IMR-90 (cell line): ENCODE measurements around the gene SLC38A6. TPM values are rescaled to one million over a fixed set of nuclear protein-coding genes. Genes with fewer than 3 reads are reported as not detected.

ENCODE experiments used
- ATAC-seq: fragments of 200-7000 bp; cut with Tn5 transposase; 2 replicates; pipeline ENCODE4 v1.9.1; 2020; ENCODE audit warnings: low read depth, mild to moderate bottlenecking, moderate library complexity
- BruUV-seq: library from RNA; stranded (reverse); fragments of 400-500 nt; replicated peaks from 2 replicates; lab custom pipeline; 2021; lab: Mats Ljungman, UMichigan
- CTCF ChIA-PET: fragments of 300-600 bp; formaldehyde crosslinking; extraction: SDS; loops from one replicate; lab custom pipeline; 2021; ENCODE audit warnings: antibody characterized with exemption; lab: Yijun Ruan, JAX
- POLR2A ChIA-PET: fragments of 300-600 bp; sonication (Branson Sonifier 250); formaldehyde crosslinking; loops from one replicate; lab custom pipeline; 2022; ENCODE audit warnings: antibody characterized with exemption; ENCODE audit not compliant: unreplicated experiment; lab: Charles Lee
- DNase-seq: peaks from one replicate; pipeline ENCODE4 v3.0.0; 2013
- H2AFZ ChIP-seq: replicated peaks from 2 replicates; pipeline ENCODE3; 2013; ENCODE audit warnings: low read length, mild to moderate bottlenecking; ENCODE audit not compliant: poor library complexity
- H2AK5ac ChIP-seq: 2 replicates; pipeline ENCODE4 v1.6.1; 2013; ENCODE audit warnings: low read depth, low read length, inconsistent platforms
- H2AK9ac ChIP-seq: replicated peaks from 2 replicates; pipeline ENCODE3; 2013; ENCODE audit warnings: mild to moderate bottlenecking, low read depth, low read length, moderate library complexity; ENCODE audit not compliant: poor library complexity
- H2BK120ac ChIP-seq: 2 replicates; pipeline ENCODE4 v1.6.1; 2013; ENCODE audit warnings: low read depth, low read length, inconsistent platforms
- H2BK15ac ChIP-seq: 3 replicates; pipeline ENCODE4 v1.6.1; 2013; ENCODE audit warnings: low read depth, low read length, inconsistent platforms
- H2BK20ac ChIP-seq: 2 replicates; pipeline ENCODE4 v1.6.1; 2013; ENCODE audit warnings: low read depth, mild to moderate bottlenecking, inconsistent platforms, low read length, moderate library complexity
- H2BK5ac ChIP-seq: 2 replicates; pipeline ENCODE4 v1.6.1; 2013; ENCODE audit warnings: mild to moderate bottlenecking, low read depth, low read length, inconsistent platforms; ENCODE audit not compliant: poor library complexity, severe bottlenecking
- H3K14ac ChIP-seq: replicated peaks from 2 replicates; pipeline ENCODE4 v1.6.1; 2013; ENCODE audit warnings: low read depth, low read length, inconsistent platforms
- H3K18ac ChIP-seq: 2 replicates; pipeline ENCODE4 v1.6.1; 2013; ENCODE audit warnings: low read depth, low read length, control low read depth
- H3K23ac ChIP-seq: 2 replicates; pipeline ENCODE4 v1.6.1; 2013; ENCODE audit warnings: low read depth, low read length, inconsistent platforms
- H3K27ac ChIP-seq: 2 replicates; pipeline ENCODE4 v1.5.1; 2013; ENCODE audit warnings: mild to moderate bottlenecking, control low read depth, low read length; ENCODE audit not compliant: insufficient read depth
- H3K27me3 ChIP-seq: 2 replicates; pipeline ENCODE4 v1.6.1; 2013; ENCODE audit warnings: low read length; ENCODE audit not compliant: control insufficient read depth, insufficient read depth
- H3K36me3 ChIP-seq: 2 replicates; pipeline ENCODE4 v1.6.1; 2013; ENCODE audit warnings: low read length, mixed read lengths; ENCODE audit not compliant: control insufficient read depth, insufficient read depth
- H3K4ac ChIP-seq: 2 replicates; pipeline ENCODE4 v1.6.1; 2013; ENCODE audit warnings: low read depth, low read length, inconsistent platforms
- H3K4me1 ChIP-seq: 2 replicates; pipeline ENCODE4 v1.6.1; 2013; ENCODE audit warnings: low read length, mixed read lengths; ENCODE audit not compliant: control insufficient read depth, insufficient read depth
- H3K4me2 ChIP-seq: 2 replicates; pipeline ENCODE4 v1.6.1; 2013; ENCODE audit warnings: low read depth, mild to moderate bottlenecking, control low read depth, low read length, moderate library complexity
- H3K4me3 ChIP-seq: 2 replicates; pipeline ENCODE4 v1.5.1; 2013; ENCODE audit warnings: low read depth, mild to moderate bottlenecking, control low read depth, low read length, moderate library complexity; ENCODE audit not compliant: insufficient read depth
- H3K56ac ChIP-seq: 2 replicates; pipeline ENCODE4 v1.6.1; 2013; ENCODE audit warnings: low read length, inconsistent platforms; ENCODE audit not compliant: insufficient read depth; ENCODE audit errors: extremely low read depth
- H3K79me1 ChIP-seq, 2 experiments: 2 replicates each; pipeline ENCODE4 v1.6.1; 2013; ENCODE audit warnings: low read length in 2 of 2, inconsistent platforms in 1 of 2, low read depth in 1 of 2
- H3K9ac ChIP-seq: 2 replicates; pipeline ENCODE4 v1.6.1; 2013; ENCODE audit warnings: low read depth, low read length, control low read depth
- H3K9me1 ChIP-seq: 2 replicates; pipeline ENCODE4 v1.6.1; 2013; ENCODE audit warnings: low read length, inconsistent platforms; ENCODE audit not compliant: insufficient read depth
- H3K9me3 ChIP-seq: 2 replicates; pipeline ENCODE4 v1.6.1; 2013; ENCODE audit warnings: low read length; ENCODE audit not compliant: control insufficient read depth, insufficient read depth
- H4K20me1 ChIP-seq: 2 replicates; pipeline ENCODE4 v1.6.1; 2013; ENCODE audit warnings: low read length, inconsistent platforms; ENCODE audit not compliant: insufficient read depth
- H4K5ac ChIP-seq: 2 replicates; pipeline ENCODE4 v1.6.1; 2013; ENCODE audit warnings: mild to moderate bottlenecking, low read depth, low read length, control low read depth
- H4K8ac ChIP-seq, 2 experiments: 2 replicates each; pipeline ENCODE4 v1.6.1; 2013; ENCODE audit warnings: low read depth in 2 of 2, low read length in 2 of 2, control low read depth in 1 of 2, inconsistent platforms in 1 of 2
- H4K91ac ChIP-seq: 2 replicates; pipeline ENCODE4 v1.6.1; 2013; ENCODE audit warnings: low read depth, low read length, inconsistent platforms; ENCODE audit not compliant: insufficient read depth
- BHLHE40 ChIP-seq: fragments of 150-350 bp; IDR thresholded peaks from 2 replicates; pipeline ENCODE4 v1.6.1; 2016; ENCODE audit warnings: mild to moderate bottlenecking, low read depth, low read length
- MAFK ChIP-seq: IDR thresholded peaks from 2 replicates; pipeline ENCODE4 v1.6.1; 2012; ENCODE audit warnings: low read depth, low read length, improper control_type of control experiment
- MAZ ChIP-seq: IDR thresholded peaks from 2 replicates; pipeline ENCODE4 v1.6.1; 2012; ENCODE audit warnings: low read depth, mild to moderate bottlenecking, low read length, improper control_type of control experiment, moderate library complexity, borderline replicate concordance
- MXI1 ChIP-seq: IDR thresholded peaks from 2 replicates; pipeline ENCODE4 v1.6.1; 2012; ENCODE audit warnings: low read depth, mild to moderate bottlenecking, low read length, moderate library complexity, borderline replicate concordance
- POLR2A ChIP-seq: IDR thresholded peaks from 2 replicates; pipeline ENCODE4 v1.6.1; 2012; ENCODE audit warnings: mild to moderate bottlenecking, low read depth, low read length
- RCOR1 ChIP-seq: IDR thresholded peaks from 2 replicates; pipeline ENCODE4 v1.6.1; 2012; ENCODE audit warnings: mild to moderate bottlenecking, low read length, improper control_type of control experiment; ENCODE audit not compliant: insufficient replicate concordance
- RFX5 ChIP-seq: IDR thresholded peaks from 2 replicates; pipeline ENCODE4 v1.8.0; 2012; ENCODE audit warnings: low read depth, mild to moderate bottlenecking, low read length, moderate library complexity
- dilution Hi-C: fragments of 300-500 bp; cut with HindIII; formaldehyde crosslinking; loops from one replicate; pipeline ENCODE4 v1.14.3; 2018; ENCODE audit warnings: low sequenced_read_pairs; ENCODE audit not compliant: unreplicated experiment
- in situ Hi-C: fragments of 300-500 bp; cut with MboI; formaldehyde crosslinking; loops from 3 replicates; pipeline ENCODE4 v1.14.3; 2019; ENCODE audit warnings: low sequenced_read_pairs, inconsistent platforms, mixed read lengths
- intact Hi-C: fragments of 100-400 bp; cut with micrococcal nuclease; formaldehyde crosslinking; loops from 2 replicates; pipeline ENCODE4 v1.10.0; 2022
- polyA plus RNA-seq, 3 experiments: library from polyadenylated mRNA; depleted of rRNA; stranded (reverse); fragments of >200 nt; gene quantifications; 2 replicates each; pipeline ENCODE4 v1.2.3, GENCODE V29; 2012; ENCODE audit warnings: low replicate concordance in 1 of 3
- total RNA-seq: library from RNA; depleted of rRNA; stranded (reverse); fragments of >200 nt; gene quantifications from 2 replicates; pipeline ENCODE4 v1.2.3, GENCODE V29; 2012
- TF ChIP-seq, protein P1 (sequence below): fragments of 150-350 bp; IDR thresholded peaks from 2 replicates; pipeline ENCODE4 v1.6.1; 2016; ENCODE audit warnings: low read depth, mild to moderate bottlenecking, low read length, moderate library complexity, borderline replicate concordance

Gene SLC38A6
- total and polyA plus RNA-seq, 2 of the 4 experiments (the other 2 are of a cell fraction) = 15.5 to 18.3 TPM

DNA sequence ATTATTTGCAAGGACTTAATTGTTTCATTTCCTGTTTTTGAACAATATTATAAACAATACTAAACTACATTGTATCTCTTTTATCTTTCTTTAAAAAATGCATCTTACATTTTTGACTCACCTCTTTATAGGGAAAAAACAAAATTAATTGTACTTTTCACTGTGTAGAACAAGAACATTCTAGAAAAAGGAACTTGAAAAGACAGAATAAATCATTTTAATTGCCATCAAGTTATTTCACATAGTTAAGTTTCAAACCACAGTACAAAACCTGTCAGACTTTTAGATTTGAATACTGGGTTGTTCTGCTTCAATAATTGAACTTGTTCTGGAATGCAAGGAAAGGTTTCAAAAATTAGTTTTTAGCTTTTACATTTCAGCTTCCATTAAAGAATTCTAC lies 50.0 kb downstream of the SLC38A6 start:
- POLR2A ChIA-PET = no interaction called here
- Histone ChIP-seq H2AK5ac (no peak overlapping the region), H3K27me3 (no peaks in the 10 kb centered on the region), H3K4me2 (no peak overlapping the region), H3K4me1 (peaks cover 2% of the 10 kb centered on the region; the same call in 1 of the 2 replicates), H3K9me1 (no peaks in the 10 kb centered on the region), H3K79me1 (peaks cover 5 to 15% of the 10 kb centered on the region in 2 experiments; a peak in 3 of 4 replicates), H4K8ac (no peak overlapping the region), H2AFZ (no peak overlapping the region), H4K20me1 (no peaks in the 10 kb centered on the region), H3K18ac (no peak overlapping the region), H2AK9ac (no peak overlapping the region), H3K4ac (no peak overlapping the region), H3K4me3 (no peak overlapping the region), H2BK20ac (no peak overlapping the region), H3K27ac (no peak overlapping the region), H4K91ac (no peak overlapping the region), H3K56ac (no peak overlapping the region), H2BK5ac (no peak overlapping the region), H2BK120ac (no peak overlapping the region), H3K9ac (no peak overlapping the region), H3K23ac (no peak overlapping the region), H2BK15ac (no peak overlapping the region), H3K14ac (no peak overlapping the region), H3K9me3 (no peaks in the 10 kb centered on the region), H3K36me3 (no peaks in the 10 kb centered on the region), H4K5ac (no peak overlapping the region)
- CTCF ChIA-PET = interaction anchor here (1.2 kb wide), 1 partner anchor 406 kb away, joined by 5 read pairs; no protein-coding TSS in a partner anchor
- intact Hi-C loops (no loop called here), in situ Hi-C loops (loop anchor here (25.0 kb wide), 1 partner anchor 694 kb away; no protein-coding TSS in a partner anchor), dilution Hi-C loops (loop anchor here (25.0 kb wide), 1 partner anchor 394 kb away; the partner anchor contains the start of gene SIX1)
- no TSS peak for BruUV-seq
- no peak for TF ChIP-seq MAFK
- no peak for TF ChIP-seq RFX5
- no peak for TF ChIP-seq RCOR1
- no peak for TF ChIP-seq POLR2A
- no peak for TF ChIP-seq MXI1
- TF ChIP-seq MAZ = no peak
- TF ChIP-seq, protein P1, sequence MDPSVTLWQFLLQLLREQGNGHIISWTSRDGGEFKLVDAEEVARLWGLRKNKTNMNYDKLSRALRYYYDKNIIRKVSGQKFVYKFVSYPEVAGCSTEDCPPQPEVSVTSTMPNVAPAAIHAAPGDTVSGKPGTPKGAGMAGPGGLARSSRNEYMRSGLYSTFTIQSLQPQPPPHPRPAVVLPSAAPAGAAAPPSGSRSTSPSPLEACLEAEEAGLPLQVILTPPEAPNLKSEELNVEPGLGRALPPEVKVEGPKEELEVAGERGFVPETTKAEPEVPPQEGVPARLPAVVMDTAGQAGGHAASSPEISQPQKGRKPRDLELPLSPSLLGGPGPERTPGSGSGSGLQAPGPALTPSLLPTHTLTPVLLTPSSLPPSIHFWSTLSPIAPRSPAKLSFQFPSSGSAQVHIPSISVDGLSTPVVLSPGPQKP = no peak
- TF ChIP-seq BHLHE40 = no peak
- ATAC-seq = no peak
- DNase-seq = no peak
